Measurements from ENCODE around the gene L1CAM. TPM values are rescaled to one million over a fixed set of nuclear protein-coding genes. Genes with fewer than 3 reads are reported as not detected.

L1CAM gene
- total and polyA plus RNA-seq, 2 experiments from 2014 or later, result 0.33 to 0.69 TPM

DNA sequence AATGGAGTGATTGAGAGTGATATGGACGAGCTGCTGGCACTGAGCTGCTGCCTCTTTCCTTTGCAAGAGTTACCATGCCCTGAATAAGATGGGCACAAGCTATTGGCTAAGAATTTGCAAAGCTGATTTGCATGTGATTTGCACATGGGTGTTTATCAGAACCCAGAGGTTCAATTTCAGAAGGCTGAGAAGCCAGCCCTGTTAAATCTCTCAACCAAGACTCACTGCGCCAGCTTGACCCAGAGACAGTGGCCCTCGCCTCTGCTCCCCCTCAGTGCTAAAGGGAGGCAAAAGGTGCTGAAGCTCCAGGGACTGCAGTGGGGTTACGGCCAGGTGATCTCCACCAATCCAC lies 39.4 kb upstream of the L1CAM start:
- Histone ChIP-seq H3K36me3 (replicated peaks; ENCODE audit: insufficient read depth, low read depth) (no peaks in the 10 kb centered on the region), H3K79me2 (no peaks in the 10 kb centered on the region), H4K20me1 (ENCODE audit: insufficient read depth, poor library complexity, severe bottlenecking) (no peaks in the 10 kb centered on the region), H3K4me3 (no peak overlapping the region), H3K9me2 (replicated peaks; ENCODE audit: insufficient read depth) (no peaks in the 10 kb centered on the region), H2AFZ (no peak overlapping the region), H3K4me2 (no peak overlapping the region), H3K9me3 (ENCODE audit: low read depth) (no peaks in the 10 kb centered on the region), H3K27ac (no peak overlapping the region), H3K4me1 (ENCODE audit: insufficient read depth) (peaks cover 7% of the 10 kb centered on the region), H3K27me3 (no peaks in the 10 kb centered on the region)
- 76% methylated on average over 4 of the region's 4 CpGs for whole genome bisulfite sequencing (ENCODE audit: low lambda C conversion rate, missing lambda C conversion rate)
- DNase-seq (ENCODE audit: low spot score), result no peak
- TF ChIP-seq, protein P1, sequence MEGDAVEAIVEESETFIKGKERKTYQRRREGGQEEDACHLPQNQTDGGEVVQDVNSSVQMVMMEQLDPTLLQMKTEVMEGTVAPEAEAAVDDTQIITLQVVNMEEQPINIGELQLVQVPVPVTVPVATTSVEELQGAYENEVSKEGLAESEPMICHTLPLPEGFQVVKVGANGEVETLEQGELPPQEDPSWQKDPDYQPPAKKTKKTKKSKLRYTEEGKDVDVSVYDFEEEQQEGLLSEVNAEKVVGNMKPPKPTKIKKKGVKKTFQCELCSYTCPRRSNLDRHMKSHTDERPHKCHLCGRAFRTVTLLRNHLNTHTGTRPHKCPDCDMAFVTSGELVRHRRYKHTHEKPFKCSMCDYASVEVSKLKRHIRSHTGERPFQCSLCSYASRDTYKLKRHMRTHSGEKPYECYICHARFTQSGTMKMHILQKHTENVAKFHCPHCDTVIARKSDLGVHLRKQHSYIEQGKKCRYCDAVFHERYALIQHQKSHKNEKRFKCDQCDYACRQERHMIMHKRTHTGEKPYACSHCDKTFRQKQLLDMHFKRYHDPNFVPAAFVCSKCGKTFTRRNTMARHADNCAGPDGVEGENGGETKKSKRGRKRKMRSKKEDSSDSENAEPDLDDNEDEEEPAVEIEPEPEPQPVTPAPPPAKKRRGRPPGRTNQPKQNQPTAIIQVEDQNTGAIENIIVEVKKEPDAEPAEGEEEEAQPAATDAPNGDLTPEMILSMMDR (IDR thresholded peaks at IDR 0.05; ENCODE audit: poor library complexity), result no peak
- TF ChIP-seq EZH2 (IDR thresholded peaks at IDR 0.05; ENCODE audit: borderline replicate concordance), result no peak
- TF ChIP-seq EZH2phosphoT487 (IDR thresholded peaks at IDR 0.05; ENCODE audit: low read depth, severe bottlenecking, unreplicated experiment), result no peak

DNA sequence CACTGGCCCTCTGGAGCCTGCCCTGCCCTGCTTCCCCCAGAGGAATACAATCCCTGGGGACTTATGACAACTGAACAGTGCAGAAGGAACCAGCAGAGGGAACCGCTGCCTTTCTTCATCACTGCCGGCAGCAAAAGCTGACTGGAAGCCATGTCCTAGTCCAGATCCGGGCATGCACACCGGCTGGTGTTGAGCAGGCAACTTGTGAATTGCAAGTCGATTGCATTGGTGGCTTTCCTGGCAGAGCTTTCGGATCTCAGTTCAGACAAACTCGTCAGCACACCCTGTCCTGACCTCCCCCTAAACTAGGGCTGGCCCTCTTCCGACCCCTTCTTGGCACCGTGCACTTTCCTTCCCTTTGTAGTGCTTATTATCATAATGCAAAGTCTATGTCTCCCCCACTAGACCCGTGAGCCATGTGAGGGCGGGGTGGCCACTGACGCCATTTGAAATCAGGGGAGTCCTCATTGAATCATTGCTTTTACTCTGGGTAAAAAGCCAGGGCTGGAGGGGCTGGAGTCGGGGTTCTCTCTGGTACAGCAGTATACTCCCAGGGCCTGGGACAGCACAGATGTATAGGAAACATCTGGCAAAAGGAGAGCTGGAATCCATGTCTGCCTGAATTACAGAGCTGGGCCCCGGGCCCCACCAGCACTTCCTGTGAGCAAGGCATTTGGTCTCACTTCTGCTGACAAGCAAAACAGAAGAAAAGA lies 38.3 kb upstream of the L1CAM start:
- Histone ChIP-seq H4K20me1 (ENCODE audit: insufficient read depth, poor library complexity, severe bottlenecking) (no peaks in the 10 kb centered on the region), H3K36me3 (replicated peaks; ENCODE audit: insufficient read depth, low read depth) (no peaks in the 10 kb centered on the region), H3K27me3 (no peaks in the 10 kb centered on the region), H3K4me2 (no peak overlapping the region), H3K4me3 (no peak overlapping the region), H3K9me2 (replicated peaks; ENCODE audit: insufficient read depth) (no peaks in the 10 kb centered on the region), H3K79me2 (no peaks in the 10 kb centered on the region), H2AFZ (no peak overlapping the region), H3K9me3 (ENCODE audit: low read depth) (no peaks in the 10 kb centered on the region), H3K27ac (no peak overlapping the region), H3K4me1 (ENCODE audit: insufficient read depth) (peaks cover 7% of the 10 kb centered on the region)
- no peak for DNase-seq (ENCODE audit: low spot score)
- WGBS (ENCODE audit: low lambda C conversion rate, missing lambda C conversion rate), result 59% methylated on average over 14 of the region's 14 CpGs
- TF ChIP-seq, protein P1 (IDR thresholded peaks at IDR 0.05; ENCODE audit: poor library complexity), result peak; percentile 30
- TF ChIP-seq EZH2 (IDR thresholded peaks at IDR 0.05; ENCODE audit: borderline replicate concordance) (no peak), EZH2phosphoT487 (IDR thresholded peaks at IDR 0.05; ENCODE audit: low read depth, severe bottlenecking, unreplicated experiment) (no peak)

GRCh38 chrX:153922932-153923857 lies 37.2 kb upstream of the L1CAM start:
- no peaks in the 10 kb centered on the region for H3K27me3 ChIP-seq
- H3K79me2 ChIP-seq, result no peaks in the 10 kb centered on the region
- no peak overlapping the region for H3K4me2 ChIP-seq
- peaks cover 7% of the 10 kb centered on the region for H3K4me1 ChIP-seq (ENCODE audit: insufficient read depth)
- WGBS (ENCODE audit: low lambda C conversion rate, missing lambda C conversion rate), result 81% methylated on average over 25 of the region's 25 CpGs
- H3K4me3 ChIP-seq, result no peak overlapping the region
- H3K9me2 ChIP-seq (replicated peaks; ENCODE audit: insufficient read depth), result no peaks in the 10 kb centered on the region
- TF ChIP-seq EZH2phosphoT487 (IDR thresholded peaks at IDR 0.05; ENCODE audit: low read depth, severe bottlenecking, unreplicated experiment) (no peak), EZH2 (IDR thresholded peaks at IDR 0.05; ENCODE audit: borderline replicate concordance) (no peak)
- TF ChIP-seq, protein P1 (IDR thresholded peaks at IDR 0.05; ENCODE audit: poor library complexity), result no peak
- no peak overlapping the region for H3K27ac ChIP-seq
- peak; percentile 50 for DNase-seq (ENCODE audit: low spot score)
- H4K20me1 ChIP-seq (ENCODE audit: insufficient read depth, poor library complexity, severe bottlenecking), result no peaks in the 10 kb centered on the region
- no peaks in the 10 kb centered on the region for H3K36me3 ChIP-seq (replicated peaks; ENCODE audit: insufficient read depth, low read depth)
- H2AFZ ChIP-seq, result no peak overlapping the region
- H3K9me3 ChIP-seq (ENCODE audit: low read depth), result no peaks in the 10 kb centered on the region
